Liver (tissue), 9 donors: ENCODE results near the gene FBXO34. TPM values are rescaled to one million over a fixed set of nuclear protein-coding genes. Genes with fewer than 3 reads are reported as not detected.

Experiments used
- DNase-seq: peaks from one replicate; pipeline ENCODE4 v3.0.0-alpha.2; 2017; ENCODE audit warnings: low spot score
- H3K27ac ChIP-seq, 2 donors: one replicate each; pipeline ENCODE4 v1.7.0; 2013; ENCODE audit warnings: inconsistent platforms in 2 of 2, low read length in 2 of 2, control low read depth in 1 of 2, low read depth in 1 of 2, mild to moderate bottlenecking in 1 of 2
- H3K27me3 ChIP-seq, 4 donors: one replicate each; pipeline versions ENCODE4 v1.6.1 to v1.7.0; 2013; ENCODE audit warnings: low read length in 3 of 4, inconsistent platforms in 1 of 4, mild to moderate bottlenecking in 1 of 4, moderate library complexity in 1 of 4; ENCODE audit not compliant: control insufficient read depth in 4 of 4, insufficient read depth in 4 of 4
- H3K36me3 ChIP-seq, 4 donors: one replicate each; pipeline versions ENCODE4 v1.6.1 to v1.7.0; 2013; ENCODE audit warnings: low read length in 3 of 4, mild to moderate bottlenecking in 3 of 4, low read depth in 1 of 4, moderate library complexity in 1 of 4; ENCODE audit not compliant: control insufficient read depth in 4 of 4, insufficient read depth in 3 of 4
- H3K4me1 ChIP-seq, 4 donors: one replicate each; pipeline versions ENCODE4 v1.6.1 to v1.7.0; 2013; ENCODE audit warnings: low read length in 3 of 4, mild to moderate bottlenecking in 3 of 4, moderate library complexity in 1 of 4; ENCODE audit not compliant: control insufficient read depth in 4 of 4, insufficient read depth in 4 of 4
- H3K4me3 ChIP-seq, 3 donors: one replicate each; pipeline versions ENCODE4 v1.6.1 to v1.7.0; 2013; ENCODE audit warnings: low read length in 3 of 3, control low read depth in 1 of 3, low read depth in 1 of 3, mild to moderate bottlenecking in 1 of 3
- H3K9ac ChIP-seq, 2 donors: one replicate each; pipeline ENCODE4 v1.7.0; 2013; ENCODE audit warnings: low read length in 2 of 2, mild to moderate bottlenecking in 2 of 2, moderate library complexity in 2 of 2, control low read depth in 1 of 2, low read depth in 1 of 2
- H3K9me3 ChIP-seq, 4 donors: one replicate each; pipeline versions ENCODE4 v1.6.1 to v1.7.0; 2013; ENCODE audit warnings: low read length in 3 of 4; ENCODE audit not compliant: control insufficient read depth in 4 of 4
- CTCF ChIP-seq: fragments of 150-350 bp; IDR thresholded peaks from 2 replicates; pipeline ENCODE4 v1.5.1; 2017; ENCODE audit warnings: improper control_type of control experiment, low read depth, low read length; ENCODE audit not compliant: missing input control
- EGR1 ChIP-seq, 2 donors: IDR thresholded peaks; 2 replicates each; pipeline ENCODE4 v1.6.1; 2016 to 2018; ENCODE audit warnings: antibody characterized with exemption in 2 of 2, low read depth in 2 of 2
- FOXA1 ChIP-seq: IDR thresholded peaks from 2 replicates; pipeline ENCODE4 v1.6.1; 2016; ENCODE audit warnings: antibody characterized with exemption
- FOXA2 ChIP-seq: IDR thresholded peaks from 2 replicates; pipeline ENCODE4 v1.6.1; 2016; ENCODE audit warnings: antibody characterized with exemption
- GABPA ChIP-seq, 2 donors: IDR thresholded peaks in 1 of 2; conservative IDR thresholded peaks in 1 of 2; 2 replicates each; pipeline ENCODE4 v1.6.1; 2016; ENCODE audit warnings: antibody characterized with exemption in 2 of 2, mild to moderate bottlenecking in 1 of 2, moderate library complexity in 1 of 2
- HNF4A ChIP-seq, 2 donors: conservative IDR thresholded peaks; 2 replicates each; pipeline ENCODE4 v1.6.1; 2016; ENCODE audit warnings: antibody characterized with exemption in 2 of 2, mild to moderate bottlenecking in 2 of 2
- HNF4G ChIP-seq: IDR thresholded peaks from 2 replicates; pipeline ENCODE4 v1.6.1; 2016; ENCODE audit warnings: antibody characterized with exemption
- JUND ChIP-seq, 2 donors: IDR thresholded peaks; 2 replicates each; pipeline ENCODE4 v1.6.1; 2016; ENCODE audit warnings: antibody characterized with exemption in 2 of 2
- MAX ChIP-seq: IDR thresholded peaks from 2 replicates; pipeline ENCODE4 v1.6.1; 2016; ENCODE audit warnings: antibody characterized with exemption
- NR2F2 ChIP-seq: IDR thresholded peaks from 2 replicates; pipeline ENCODE4 v1.6.1; 2016; ENCODE audit warnings: antibody characterized with exemption
- RAD21 ChIP-seq, 2 donors: IDR thresholded peaks; 2 replicates each; pipeline ENCODE4 v1.6.1; 2016; ENCODE audit warnings: antibody characterized with exemption in 2 of 2, mild to moderate bottlenecking in 2 of 2
- REST ChIP-seq: IDR thresholded peaks from 2 replicates; pipeline ENCODE4 v1.6.1; 2016; ENCODE audit warnings: antibody characterized with exemption, mild to moderate bottlenecking
- RXRA ChIP-seq, 2 donors: IDR thresholded peaks; 2 replicates each; pipeline ENCODE4 v1.6.1; 2017 to 2018; ENCODE audit warnings: antibody characterized with exemption in 2 of 2, mild to moderate bottlenecking in 1 of 2
- SP1 ChIP-seq: IDR thresholded peaks from 2 replicates; pipeline ENCODE4 v1.6.1; 2018; ENCODE audit warnings: antibody characterized with exemption, mild to moderate bottlenecking
- YY1 ChIP-seq: IDR thresholded peaks from 2 replicates; pipeline ENCODE4 v1.6.1; 2016; ENCODE audit warnings: antibody characterized with exemption, mild to moderate bottlenecking
- ZBTB33 ChIP-seq: IDR thresholded peaks from 2 replicates; pipeline ENCODE4 v1.6.1; 2016; ENCODE audit warnings: antibody characterized with exemption
- WGBS: extraction: QIAGEN DNeasy Blood & Tissue Kit; methylation state at CpG from one replicate; pipeline ENCODE4 v1.1.7; 2013; 5-methylcytosine and 5-hydroxymethylcytosine counted together
- polyA plus RNA-seq, 2 donors: library from polyadenylated mRNA; stranded (reverse) in 1 of 2; unstranded in 1 of 2; fragments of 200-250 nt in 1 of 2; fragments of >200 nt in 1 of 2; fragmentation: Nextera tagmentation in 1 of 2; extraction: Ambion mirVana in 1 of 2; gene quantifications; one replicate each; pipeline versions ENCODE4 v1.2.1 to v1.2.3, GENCODE V29; 2013 to 2015
- total RNA-seq, 2 donors: library from RNA; depleted of rRNA; stranded (reverse); fragments of >200 nt; gene quantifications; one replicate each; pipeline ENCODE4 v1.2.3, GENCODE V29; 2014
- donor health status: healthy.
- donor health status: healthy.
- donor health status: healthy.
- donor health status: healthy.
- donor health status: healthy.

Gene FBXO34
- total and polyA plus RNA-seq, 4 donors = 4.2 to 25.8 (median 10.1) TPM

GRCh38 chr14:55240526-55241178 is 30.6 kb upstream of the FBXO34 start:
- no peak for DNase-seq
- Histone ChIP-seq H3K9ac (no peak overlapping the region), H3K27ac (no peak overlapping the region), H3K36me3 (no peaks in the 10 kb centered on the region), H3K4me3 (no peak overlapping the region), H3K27me3 (peaks cover 0 to 4% (median 0%) of the 10 kb centered on the region in 4 donors), H3K9me3 (no peaks in the 10 kb centered on the region), H3K4me1 (no peaks in the 10 kb centered on the region)
- 30% methylated on average over 33 of the region's 33 CpGs for WGBS
- TF ChIP-seq MAX (no peak), ZBTB33 (no peak), CTCF (no peak), RXRA (IDR thresholded peaks at IDR 0.05) (no peak), HNF4A (conservative IDR thresholded peaks at IDR 0.05) (no peak), YY1 (no peak), JUND (IDR thresholded peaks at IDR 0.05) (no peak), EGR1 (IDR thresholded peaks at IDR 0.05; ENCODE audit: low read depth in 2 of 2) (no peak), NR2F2 (no peak), SP1 (no peak), GABPA (IDR thresholded peaks at IDR 0.05 in 1 of 2, conservative IDR thresholded peaks at IDR 0.05 in 1 of 2) (no peak), HNF4G (no peak), FOXA2 (no peak), RAD21 (IDR thresholded peaks at IDR 0.05) (no peak)

- whole genome bisulfite sequencing = 72% methylated on average over 4 of the region's 4 CpGs
Observed at GRCh38 chr14:55241673-55242072, 29.5 kb upstream of the FBXO34 start.

More at GRCh38 chr14:55241673-55242072, 29.5 kb upstream of the FBXO34 start:
- Histone ChIP-seq H3K4me3 (no peak overlapping the region), H3K36me3 (no peaks in the 10 kb centered on the region), H3K4me1 (no peaks in the 10 kb centered on the region), H3K9me3 (no peaks in the 10 kb centered on the region), H3K27me3 (peaks cover 0 to 4% (median 0%) of the 10 kb centered on the region in 4 donors), H3K27ac (no peak overlapping the region), H3K9ac (no peak overlapping the region)
- no peak for DNase-seq
- TF ChIP-seq SP1 (no peak), RXRA (IDR thresholded peaks at IDR 0.05) (no peak), EGR1 (IDR thresholded peaks at IDR 0.05; ENCODE audit: low read depth in 2 of 2) (no peak), NR2F2 (no peak), JUND (IDR thresholded peaks at IDR 0.05) (no peak), FOXA1 (no peak), RAD21 (IDR thresholded peaks at IDR 0.05) (no peak), CTCF (no peak), REST (no peak)
